GM18858 (cell line): ENCODE measurements around the gene ATG10.
"Not testable (repeated sequence)": the region's sequence is repeated elsewhere in the genome, so short reads cannot be mapped to it uniquely, and the experiment has no call there.

ENCODE experiments used
- ATAC-seq: cut with Tn5 transposase; IDR thresholded peaks from one replicate; pipeline ENCODE4 v1.9.1; 2021; ENCODE audit not compliant: unreplicated experiment

Gene ATG10

GRCh38 chr5:81971712-81972491, at the start of gene ATG10:
Gene ATG10 (plus strand): TSS chr5:81972023. CDS start chr5:81987571, 15,548 bp downstream.
- peak; percentile 93 for ATAC-seq

- ATAC-seq: no peak
Observed at GRCh38 chr5:81922854-81923279, 49.0 kb upstream of the ATG10 start.

GRCh38 chr5:81924442-81924841, 47.4 kb upstream of the ATG10 start:
- no peak for ATAC-seq

DNA sequence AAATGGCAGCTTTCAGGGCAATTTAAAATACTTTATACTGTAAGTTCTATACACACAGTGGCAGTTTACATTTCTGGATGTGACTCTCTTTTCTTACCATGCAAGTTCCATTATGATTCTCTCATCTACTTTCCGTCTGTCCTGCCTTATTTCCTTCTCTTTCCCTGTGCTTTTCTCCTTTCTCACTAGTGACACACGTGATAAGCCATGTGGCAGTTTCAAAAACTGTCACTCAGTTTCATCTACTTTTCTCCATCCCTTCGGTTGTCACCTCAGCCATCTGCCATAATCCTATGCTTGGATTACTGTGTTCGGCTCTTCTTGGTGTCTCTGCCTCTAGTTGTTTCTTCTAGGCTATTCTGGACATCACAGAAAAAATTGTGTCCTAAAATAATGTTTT, 46.8 kb upstream of the ATG10 start:
- no peak for ATAC-seq

- ATAC-seq: no peak
Observed at GRCh38 chr5:81925981-81926380, 45.8 kb upstream of the ATG10 start.

GRCh38 chr5:81936066-81936465, 35.8 kb upstream of the ATG10 start:
- no peak for ATAC-seq

GRCh38 chr5:81936750-81937149, 35.1 kb upstream of the ATG10 start:
- ATAC-seq: no peak

DNA sequence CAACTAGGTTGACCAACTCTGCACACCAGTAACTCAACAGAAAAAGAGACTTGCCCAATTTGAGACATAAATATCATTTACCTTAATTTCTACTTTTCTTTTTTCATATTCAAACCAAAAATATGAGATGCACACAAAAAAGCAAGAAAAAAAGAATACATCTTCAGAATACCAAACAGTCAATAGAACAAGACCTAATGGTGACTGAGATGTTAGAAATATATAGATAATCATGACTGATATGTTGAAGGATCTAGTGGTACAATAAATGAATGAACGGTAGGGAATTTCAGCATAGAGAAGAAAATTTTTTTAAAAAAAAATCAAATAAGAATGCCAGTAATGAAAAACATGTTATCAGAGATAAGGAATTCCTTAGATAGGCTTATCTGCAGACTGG, 29.1 kb upstream of the ATG10 start:
- ATAC-seq: no peak

DNA sequence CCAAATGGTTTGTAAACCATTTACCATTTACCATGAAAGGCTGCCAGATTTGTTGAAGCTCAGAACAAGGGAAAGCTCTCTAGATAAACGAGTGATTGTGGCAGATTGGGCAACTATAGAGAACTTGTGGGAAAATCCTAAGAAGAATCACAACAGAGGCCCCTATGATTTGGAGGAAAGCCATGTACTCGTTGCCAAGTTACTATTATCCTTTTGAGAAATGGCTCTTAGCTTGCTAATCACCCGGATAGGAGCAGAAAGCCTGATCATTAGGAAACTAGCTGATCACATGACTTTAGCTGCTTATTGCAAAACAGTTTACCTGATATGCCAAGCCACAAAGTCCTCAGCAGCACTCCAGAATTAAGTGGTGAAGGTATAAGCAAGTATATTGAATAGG, 23.5 kb upstream of the ATG10 start:
- no peak for ATAC-seq

- no peak for ATAC-seq
Observed at GRCh38 chr5:81949462-81949861, 22.4 kb upstream of the ATG10 start.

DNA sequence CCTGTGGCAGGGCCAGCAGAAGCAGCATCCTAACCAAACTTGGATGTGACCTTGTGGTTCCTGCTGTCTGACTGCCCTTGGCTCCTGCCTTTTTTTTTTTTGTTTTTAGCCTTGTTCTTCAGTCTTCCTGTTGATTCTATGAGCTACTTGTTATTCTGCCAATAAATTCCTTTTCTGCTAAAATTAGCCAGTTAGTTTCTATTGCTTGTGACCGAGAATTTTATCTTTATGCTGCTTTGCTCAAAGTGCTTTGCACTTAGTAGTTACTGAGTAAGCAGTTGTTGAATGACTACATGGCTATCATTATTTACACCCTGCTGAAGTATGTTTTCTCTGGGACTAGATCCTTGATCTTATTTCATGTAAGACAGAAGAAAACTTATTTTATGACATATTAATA, 20.8 kb upstream of the ATG10 start:
- ATAC-seq: no peak

GRCh38 chr5:81954796-81955195, 17.0 kb upstream of the ATG10 start:
- ATAC-seq: not testable (repeated sequence)

DNA sequence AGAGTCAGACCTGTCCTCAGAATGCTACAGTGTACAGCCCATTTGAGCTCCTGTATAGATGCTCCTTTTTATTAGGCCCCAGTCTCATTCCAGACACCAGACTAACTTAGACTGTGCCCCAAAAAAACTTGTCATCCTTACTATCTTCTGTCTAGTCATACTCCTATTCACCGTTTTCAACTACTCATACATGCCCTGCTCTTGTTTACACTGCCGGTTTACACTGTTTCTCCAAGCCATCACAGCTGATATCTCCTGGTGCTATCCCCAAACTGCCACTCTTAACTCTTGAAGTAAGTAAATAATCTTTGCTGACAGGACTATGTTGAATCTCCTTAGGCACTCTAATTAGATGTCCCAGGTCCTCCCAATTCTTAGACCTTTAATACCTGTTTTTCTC, 13.7 kb upstream of the ATG10 start:
- not testable (repeated sequence) for ATAC-seq

- no peak for ATAC-seq
Observed at GRCh38 chr5:81961651-81962440, 10.0 kb upstream of the ATG10 start.

DNA sequence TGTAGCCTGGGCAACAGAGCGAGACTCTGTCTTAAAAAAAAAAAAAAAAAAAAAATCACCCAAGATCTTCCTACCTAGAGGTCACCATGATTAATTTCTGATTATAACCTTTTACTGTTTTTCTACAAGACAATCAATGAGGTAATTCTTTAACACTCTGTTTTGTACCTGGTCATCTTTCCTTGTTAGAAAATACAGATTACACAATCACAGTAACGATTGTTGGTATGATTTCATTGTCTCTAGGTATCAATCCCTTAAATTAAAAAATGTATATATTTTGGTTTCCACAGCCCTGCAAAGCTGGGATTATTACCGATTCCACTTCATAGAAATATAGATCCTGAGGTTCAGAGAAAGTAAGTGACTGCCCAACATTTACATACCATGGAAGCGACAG, 8.3 kb upstream of the ATG10 start:
- ATAC-seq: no peak

- ATAC-seq: no peak
Observed at GRCh38 chr5:81965524-81965923, 6.3 kb upstream of the ATG10 start.

DNA sequence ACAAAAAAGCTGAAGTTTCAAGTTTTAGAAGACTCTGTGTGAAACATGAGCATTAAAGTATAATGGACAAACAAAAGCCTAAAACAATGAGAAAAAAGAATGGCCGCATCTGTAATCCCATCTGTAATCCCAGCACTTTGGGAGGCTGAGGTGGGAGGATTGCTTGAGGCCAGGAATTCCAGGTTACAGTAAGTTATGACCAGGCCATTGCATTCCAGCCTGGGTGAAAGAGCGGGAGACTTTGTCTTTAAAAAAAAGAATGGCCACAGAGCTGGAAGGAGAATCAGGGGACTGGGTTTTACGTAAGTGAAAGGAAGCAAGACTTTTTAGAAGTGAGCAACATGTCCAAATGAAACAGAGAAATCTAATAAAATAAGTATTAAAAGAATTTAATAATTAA, 2.6 kb upstream of the ATG10 start:
- ATAC-seq: no peak

DNA sequence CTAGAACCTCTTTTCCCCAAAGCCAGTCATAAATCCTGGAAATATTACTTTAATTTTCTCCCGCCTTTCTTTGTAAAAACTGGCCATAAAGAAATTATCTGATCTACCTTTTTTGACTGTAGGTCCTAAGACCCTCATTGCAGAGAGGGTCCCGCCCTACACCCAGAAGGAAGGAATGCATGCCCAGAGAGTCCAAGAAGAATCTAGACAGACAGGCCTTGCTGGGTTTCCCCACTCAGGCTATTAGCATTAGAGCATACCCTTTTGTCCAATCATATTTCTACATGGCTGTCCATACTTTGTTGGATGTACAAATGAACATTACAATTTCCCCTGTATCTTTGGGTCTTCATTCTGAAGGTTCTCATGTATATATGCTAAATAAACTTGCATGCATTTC, 1.9 kb upstream of the ATG10 start:
- ATAC-seq: no peak

DNA sequence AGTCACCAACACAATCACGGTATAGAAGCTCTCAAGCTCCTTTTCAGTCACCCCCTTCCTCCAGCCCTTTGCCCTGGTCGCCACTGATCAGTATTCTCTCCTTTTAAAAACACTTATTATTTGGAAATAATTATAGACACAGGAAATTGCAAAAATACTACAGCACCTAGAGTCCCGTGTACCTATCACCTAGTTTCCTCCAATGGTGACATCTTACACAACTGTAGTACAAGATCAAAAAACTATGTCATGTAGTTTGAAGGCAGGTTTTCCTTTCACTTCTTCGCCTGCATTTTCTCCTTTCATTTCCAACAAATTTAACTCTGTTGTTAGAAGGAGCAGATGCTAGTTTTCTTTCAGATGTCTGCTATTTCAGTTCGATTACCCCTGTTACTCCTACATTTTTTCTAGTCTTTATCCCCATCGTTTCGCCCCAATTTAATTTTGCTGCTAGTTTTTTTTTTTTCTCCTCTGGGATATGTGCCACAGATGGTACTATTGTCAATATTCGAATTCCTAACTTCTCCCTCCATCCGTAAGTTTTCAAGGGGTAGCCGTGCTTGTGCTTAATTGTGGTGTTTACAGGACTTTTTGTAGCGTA, 612 bp upstream of the ATG10 start:
- no peak for ATAC-seq

DNA sequence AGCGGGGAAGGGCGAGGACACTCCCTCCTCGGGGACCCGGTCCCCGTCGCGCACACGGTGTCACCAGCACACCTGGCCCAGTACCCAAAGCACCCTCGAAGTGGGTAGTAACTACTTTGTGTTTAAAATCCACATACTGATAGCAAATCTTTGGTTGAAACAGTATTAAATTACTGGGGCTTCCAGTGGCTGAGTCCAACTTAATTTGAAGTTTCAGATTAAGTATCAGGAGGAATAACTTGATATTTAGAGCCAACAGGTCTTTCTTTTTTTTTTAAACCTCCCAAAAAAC, 615 bp downstream of the ATG10 start:
- peak; percentile 17 for ATAC-seq

- ATAC-seq: no peak
Observed at GRCh38 chr5:81980160-81980559, 8.3 kb downstream of the ATG10 start.

DNA sequence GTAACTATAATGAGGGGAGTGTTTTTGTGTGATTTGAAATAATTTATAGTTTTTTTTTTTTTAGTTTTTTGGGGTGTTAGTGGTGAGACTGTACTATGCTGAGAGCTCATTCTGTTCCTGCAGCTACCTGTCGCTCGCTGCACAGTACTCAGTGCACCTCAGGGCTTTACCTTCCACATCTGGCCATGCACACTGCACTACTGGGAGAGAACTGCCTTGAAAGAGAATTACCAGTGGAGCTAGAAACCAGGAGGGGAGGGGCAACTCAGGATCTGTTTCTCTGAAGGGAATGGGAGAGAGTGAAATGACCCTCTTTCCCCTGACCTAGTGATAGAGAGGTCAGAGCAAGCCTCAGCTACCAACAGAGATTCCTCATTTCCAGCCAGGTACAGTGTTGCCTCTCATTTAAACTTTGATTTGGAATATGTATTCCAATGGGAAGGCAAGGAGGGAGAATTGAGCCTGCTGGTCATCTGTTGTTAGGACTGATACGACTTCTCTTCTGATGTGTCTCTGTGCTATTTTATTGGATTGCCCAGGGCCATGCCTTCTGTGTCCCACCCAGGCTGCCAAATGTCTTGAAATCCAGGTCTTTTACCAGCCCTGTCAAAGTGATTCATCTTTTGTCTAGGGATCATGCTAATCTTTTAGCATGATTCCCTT, 8.9 kb downstream of the ATG10 start:
- no peak for ATAC-seq
